NT2/D1 (cell line): ENCODE data around the gene R3HCC1L.
"Not testable (repeated sequence)": the region's sequence is repeated elsewhere in the genome, so short reads cannot be mapped to it uniquely, and the experiment has no call there.

Source experiments
- DNase-seq: peaks from one replicate; pipeline ENCODE4 v3.0.0-alpha.2; 2011; ENCODE audit warnings: low read depth, low spot score
- H3K27me3 ChIP-seq: 2 replicates; pipeline ENCODE4 v1.6.0; 2011; ENCODE audit warnings: mild to moderate bottlenecking; ENCODE audit not compliant: insufficient read length, insufficient read depth
- H3K36me3 ChIP-seq: 2 replicates; pipeline ENCODE4 v1.6.1; 2011; ENCODE audit warnings: mild to moderate bottlenecking, low read length, mixed read lengths; ENCODE audit not compliant: insufficient read depth, insufficient read length
- H3K4me1 ChIP-seq: 2 replicates; pipeline ENCODE4 v1.5.1; 2011; ENCODE audit not compliant: insufficient read depth, insufficient read length
- H3K4me3 ChIP-seq: 2 replicates; pipeline ENCODE4 v1.5.1; 2011; ENCODE audit warnings: low read depth; ENCODE audit not compliant: insufficient read length
- H3K9ac ChIP-seq: 2 replicates; pipeline ENCODE4 v1.6.0; 2011; ENCODE audit warnings: low read depth; ENCODE audit not compliant: insufficient read length
- H3K9me3 ChIP-seq: 2 replicates; pipeline ENCODE4 v1.5.1; 2011; ENCODE audit warnings: mild to moderate bottlenecking, low read length; ENCODE audit not compliant: insufficient read depth
- SUZ12 ChIP-seq: IDR thresholded peaks from 2 replicates; pipeline ENCODE4 v1.6.1; 2011; ENCODE audit not compliant: insufficient read length, insufficient read depth; ENCODE audit errors: extremely low read depth
- YY1 ChIP-seq: IDR thresholded peaks from 2 replicates; pipeline ENCODE4 v1.6.1; 2011; ENCODE audit not compliant: insufficient read length, insufficient read depth
- ZNF274 ChIP-seq: IDR thresholded peaks from 2 replicates; pipeline ENCODE4 v1.6.1; 2011; ENCODE audit warnings: mild to moderate bottlenecking, low read depth, low read length

The R3HCC1L gene

GRCh38 chr10:98224509-98224908 is 90.1 kb downstream of the R3HCC1L start:
- Histone ChIP-seq H3K27me3 (no peaks in the 10 kb centered on the region), H3K9ac (no peak overlapping the region), H3K9me3 (no peaks in the 10 kb centered on the region), H3K4me3 (no peak overlapping the region), H3K36me3 (no peaks in the 10 kb centered on the region), H3K4me1 (no peaks in the 10 kb centered on the region)
- TF ChIP-seq ZNF274 (no peak), YY1 (no peak), SUZ12 (no peak)
- no peak for DNase-seq

GRCh38 chr10:98224996-98225395 is 90.5 kb downstream of the R3HCC1L start:
- Histone ChIP-seq H3K9ac (no peak overlapping the region), H3K27me3 (no peaks in the 10 kb centered on the region), H3K9me3 (no peaks in the 10 kb centered on the region), H3K4me1 (no peaks in the 10 kb centered on the region), H3K36me3 (no peaks in the 10 kb centered on the region), H3K4me3 (no peak overlapping the region)
- DNase-seq = no peak
- TF ChIP-seq SUZ12 (no peak), ZNF274 (no peak), YY1 (no peak)

DNA sequence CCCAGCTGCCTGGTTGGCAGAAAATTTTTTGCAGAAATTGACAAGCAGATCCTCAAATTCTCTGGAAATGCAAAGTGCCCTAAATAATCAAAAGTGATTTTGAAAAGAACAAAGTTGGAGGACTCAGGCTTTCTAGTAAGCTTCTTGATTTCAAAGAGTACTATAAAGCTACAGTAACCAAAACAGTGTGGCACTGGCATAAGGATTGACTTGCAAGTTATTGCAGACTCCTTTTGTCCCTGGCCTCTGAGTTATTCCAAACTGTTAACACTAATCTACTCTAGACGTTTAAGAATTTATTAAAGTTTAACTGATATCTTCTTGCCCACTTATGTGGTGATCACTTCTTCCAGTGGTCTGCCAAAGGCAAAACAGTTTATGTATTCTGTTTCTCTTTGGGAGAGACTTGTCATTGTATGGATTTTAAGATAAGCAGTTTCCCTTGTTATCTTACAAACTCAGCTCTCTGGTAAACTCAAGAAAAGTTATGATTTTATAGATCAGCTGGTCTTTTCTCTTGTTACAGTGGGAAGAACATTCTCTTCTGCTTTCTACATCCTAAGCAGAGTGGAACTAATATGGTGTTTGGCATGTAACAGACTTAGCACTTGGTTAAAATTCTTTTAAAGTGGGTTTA is 92.2 kb downstream of the R3HCC1L start:
- DNase-seq = no peak
- H3K4me3 ChIP-seq = no peak overlapping the region

DNA sequence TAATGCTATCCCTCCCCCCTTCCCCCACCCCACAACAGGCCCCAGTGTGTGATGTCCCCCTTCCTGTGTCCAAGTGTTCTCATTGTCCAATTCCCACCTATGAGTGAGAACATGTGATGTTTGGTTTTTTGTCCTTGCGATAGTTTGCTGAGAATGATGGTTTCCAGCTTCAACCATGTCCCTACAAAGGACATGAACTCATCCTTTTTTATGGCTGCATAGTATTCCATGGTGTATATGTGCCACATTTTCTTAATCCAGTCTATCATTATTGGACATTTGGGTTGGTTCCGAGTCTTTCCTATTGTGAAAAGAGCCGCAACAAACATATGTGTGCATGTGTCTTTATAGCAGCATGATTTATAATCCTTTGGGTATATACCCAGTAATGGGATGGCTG is 93.3 kb downstream of the R3HCC1L start:
- H3K4me1 ChIP-seq, H3K27me3 ChIP-seq, DNase-seq, H3K36me3 ChIP-seq, H3K9me3 ChIP-seq, H3K4me3 ChIP-seq, H3K9ac ChIP-seq: not testable (repeated sequence)

More for the DNA sequence above, 92.2 kb downstream of the R3HCC1L start:
- no peak for TF ChIP-seq ZNF274
- TF ChIP-seq YY1 = no peak
- TF ChIP-seq SUZ12 = no peak
- no peaks in the 10 kb centered on the region for H3K9me3 ChIP-seq
- H3K9ac ChIP-seq = no peak overlapping the region
- no peaks in the 10 kb centered on the region for H3K27me3 ChIP-seq
- no peaks in the 10 kb centered on the region for H3K4me1 ChIP-seq
- H3K36me3 ChIP-seq = no peaks in the 10 kb centered on the region

DNA sequence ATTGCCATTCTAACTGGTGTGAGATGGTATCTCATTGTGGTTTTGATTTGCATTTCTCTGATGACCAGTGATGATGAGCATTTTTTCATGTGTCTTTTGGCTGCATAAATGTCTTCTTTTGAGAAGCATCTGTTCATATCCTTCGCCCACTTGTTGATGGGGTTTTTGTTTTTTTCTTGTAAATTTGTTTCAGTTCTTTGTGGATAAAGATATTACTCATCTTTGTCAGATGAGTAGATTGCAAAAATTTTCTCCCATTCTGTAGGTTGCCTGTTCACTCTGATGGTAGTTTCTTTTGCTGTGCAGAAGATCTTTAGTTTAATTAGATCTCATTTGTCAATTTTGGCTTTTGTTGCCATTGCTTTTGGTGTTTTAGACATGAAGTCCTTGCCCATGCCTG is 93.8 kb downstream of the R3HCC1L start:
- H3K36me3 ChIP-seq, DNase-seq: not testable (repeated sequence)

DNA sequence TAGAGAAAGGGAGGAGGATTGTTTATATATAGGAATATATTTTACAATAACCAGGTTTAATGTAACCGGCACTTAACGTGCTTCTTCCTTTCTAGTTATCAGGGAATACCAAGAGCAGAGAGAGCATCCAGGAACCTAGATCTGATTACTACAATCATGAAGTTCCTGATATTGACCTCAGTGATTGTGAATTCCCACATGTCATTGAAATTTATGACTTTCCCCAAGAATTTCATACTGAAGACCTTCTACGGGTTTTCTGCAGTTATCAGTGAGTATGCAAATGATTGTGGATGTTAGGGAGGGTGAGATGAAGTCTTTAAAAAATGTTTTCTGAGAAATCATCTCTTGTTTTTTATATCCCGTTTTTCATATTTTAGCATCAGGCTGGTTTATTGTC is 97.0 kb downstream of the R3HCC1L start:
- no peaks in the 10 kb centered on the region for H3K27me3 ChIP-seq
- H3K9me3 ChIP-seq = no peaks in the 10 kb centered on the region
- TF ChIP-seq YY1 (no peak), ZNF274 (no peak), SUZ12 (no peak)
- H3K4me1 ChIP-seq = no peaks in the 10 kb centered on the region
- H3K36me3 ChIP-seq = peaks cover 8% of the 10 kb centered on the region
- H3K4me3 ChIP-seq = no peak overlapping the region
- no peak for DNase-seq
- no peak overlapping the region for H3K9ac ChIP-seq

More for the DNA sequence above, 93.8 kb downstream of the R3HCC1L start:
- H3K27me3 ChIP-seq, H3K9ac ChIP-seq, H3K9me3 ChIP-seq, H3K4me3 ChIP-seq, H3K4me1 ChIP-seq: not testable (repeated sequence)

DNA sequence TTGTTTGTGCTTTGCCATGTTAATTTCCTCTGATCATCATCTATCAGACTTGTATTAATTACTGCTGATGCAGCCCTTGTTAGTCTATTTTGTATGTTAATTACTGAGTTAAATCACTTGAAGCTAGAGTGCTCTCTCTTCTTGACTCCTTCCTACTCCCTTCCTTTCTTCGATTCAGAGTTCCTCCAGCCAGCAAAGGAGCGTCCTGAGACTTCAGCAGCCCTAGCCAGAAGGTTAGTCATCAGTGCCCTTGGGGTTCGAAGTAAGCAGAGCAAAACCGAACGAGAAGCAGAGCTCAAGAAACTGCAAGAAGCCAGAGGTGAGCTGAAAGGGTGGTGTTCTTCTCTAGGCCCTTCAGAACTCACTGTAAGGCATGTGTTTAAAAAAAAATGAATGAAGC is 101.4 kb downstream of the R3HCC1L start:
- H3K4me3 ChIP-seq = no peak overlapping the region
- H3K9ac ChIP-seq = no peak overlapping the region
- no peaks in the 10 kb centered on the region for H3K4me1 ChIP-seq
- H3K9me3 ChIP-seq = no peaks in the 10 kb centered on the region
- no peak for DNase-seq
- TF ChIP-seq ZNF274 (no peak), SUZ12 (no peak), YY1 (no peak)
- H3K36me3 ChIP-seq = peaks cover 30% of the 10 kb centered on the region
- no peaks in the 10 kb centered on the region for H3K27me3 ChIP-seq

- H3K4me3 ChIP-seq = no peak overlapping the region
- no peaks in the 10 kb centered on the region for H3K4me1 ChIP-seq
- peaks cover 28% of the 10 kb centered on the region for H3K36me3 ChIP-seq
- H3K9me3 ChIP-seq = no peaks in the 10 kb centered on the region
- no peaks in the 10 kb centered on the region for H3K27me3 ChIP-seq
- no peak for DNase-seq
- H3K9ac ChIP-seq = no peak overlapping the region
- TF ChIP-seq YY1 = no peak
- TF ChIP-seq ZNF274 = no peak
- TF ChIP-seq SUZ12 = no peak
Measured at GRCh38 chr10:98236862-98237261, 102.4 kb downstream of the R3HCC1L start.
